Measurements from ENCODE around the gene IGFL4. TPM values are rescaled to one million over a fixed set of nuclear protein-coding genes. Genes with fewer than 3 reads are reported as not detected.

Gene IGFL4
- total RNA-seq, 1 donor from 2014 or later = 3.1 TPM

DNA sequence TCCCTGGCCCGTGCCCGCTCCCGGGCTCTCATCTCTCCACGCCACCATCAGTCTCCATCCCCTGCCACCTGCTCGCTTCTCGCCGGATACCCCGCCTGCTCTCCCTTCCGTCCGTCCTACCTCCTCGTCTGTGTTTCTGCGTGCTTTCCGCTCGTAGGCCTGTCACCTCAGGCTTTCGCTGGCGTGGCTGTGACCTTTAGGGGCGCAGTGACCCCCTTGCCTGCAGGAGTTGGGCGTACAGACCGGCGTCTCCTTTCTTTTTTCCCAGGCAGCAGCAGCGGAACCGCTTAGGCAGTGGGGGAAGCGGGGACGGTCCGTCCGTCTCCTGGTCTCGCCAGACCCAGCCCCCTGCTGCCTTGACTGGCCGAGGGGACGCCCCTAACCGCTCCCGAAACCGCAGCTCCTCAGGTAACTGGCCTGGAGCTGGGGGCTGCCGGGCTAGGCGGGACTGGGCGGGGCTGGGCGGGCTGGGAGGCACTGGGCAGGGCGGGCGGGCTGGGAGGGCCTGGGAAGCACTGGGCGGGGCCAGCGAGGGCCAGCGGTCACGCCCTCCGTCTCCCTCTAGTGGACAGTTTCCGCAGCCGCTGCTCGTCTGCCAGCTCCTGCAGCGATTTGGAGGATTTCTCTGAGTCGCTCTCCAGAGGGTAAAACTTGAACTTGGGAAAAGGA lies 24.2 kb downstream of the IGFL4 start:
- Histone ChIP-seq H3K36me3 (ENCODE audit: control insufficient read depth in 3 of 3, insufficient read depth in 3 of 3, low read length in 3 of 3) (no peaks in the 10 kb centered on the region), H3K27ac (ENCODE audit: low read depth, low read length) (no peak overlapping the region), H3K4me3 (ENCODE audit: low read length in 3 of 3) (peak overlapping the region; percentile 83 to 89 (median 88)), H3K9me3 (ENCODE audit: control insufficient read depth in 3 of 3, low read length in 3 of 3) (no peaks in the 10 kb centered on the region), H3K27me3 (ENCODE audit: control insufficient read depth in 3 of 3, insufficient read depth in 3 of 3, low read length in 3 of 3) (peaks cover 24 to 47% (median 25%) of the 10 kb centered on the region in 3 donors), H3K4me1 (ENCODE audit: control insufficient read depth in 3 of 3, insufficient read depth in 3 of 3, low read length in 3 of 3) (peaks cover 15 to 24% (median 19%) of the 10 kb centered on the region in 3 donors), H3K9ac (ENCODE audit: low read depth in 1 of 3, low read length in 3 of 3) (peak overlapping the region; percentile 10 to 78 (median 60))

DNA sequence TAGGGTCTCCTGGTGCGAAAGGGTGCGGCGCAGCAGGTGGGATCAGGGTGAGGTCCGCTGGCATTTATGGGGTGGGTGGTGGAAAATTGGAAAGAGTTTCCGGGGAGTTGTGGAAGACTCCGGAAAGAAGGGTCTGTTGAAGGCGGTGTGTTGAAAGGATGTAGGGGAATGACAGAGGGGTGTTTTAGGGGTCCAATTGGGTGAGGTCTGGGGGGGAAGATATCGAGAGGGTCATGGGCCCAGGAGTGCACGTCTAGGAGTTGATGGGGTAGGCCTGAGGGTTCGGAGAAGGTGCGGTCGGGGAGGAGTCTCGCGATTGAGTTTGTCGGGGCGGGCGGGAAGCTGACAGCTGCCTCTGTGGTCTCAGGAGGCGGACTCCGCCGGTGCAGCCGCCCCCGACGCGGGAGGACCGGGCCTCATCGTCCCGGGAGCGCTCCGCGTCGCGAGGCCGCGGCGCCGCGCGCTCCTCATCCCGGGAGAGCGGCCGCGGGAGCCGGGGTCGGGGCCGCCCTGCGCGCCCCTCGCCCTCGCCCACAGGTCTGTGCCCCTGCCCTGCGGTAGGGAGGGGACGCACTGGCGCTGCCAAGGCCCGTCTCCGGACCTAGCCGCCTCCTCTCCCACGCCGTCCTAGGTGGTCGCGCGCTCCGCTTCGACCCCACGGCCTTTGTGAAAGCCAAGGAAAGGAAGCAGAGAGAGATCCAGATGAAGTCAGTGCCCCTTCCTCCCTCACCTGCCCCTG lies 24.9 kb downstream of the IGFL4 start:
- H3K27me3 ChIP-seq (ENCODE audit: control insufficient read depth in 3 of 3, insufficient read depth in 3 of 3, low read length in 3 of 3) = peaks cover 18 to 44% (median 22%) of the 10 kb centered on the region in 3 donors
- H3K27ac ChIP-seq (ENCODE audit: low read depth, low read length) = no peak overlapping the region
- H3K36me3 ChIP-seq (ENCODE audit: control insufficient read depth in 3 of 3, insufficient read depth in 3 of 3, low read length in 3 of 3) = no peaks in the 10 kb centered on the region
- peak overlapping the region; percentile 83 to 89 (median 88) for H3K4me3 ChIP-seq (ENCODE audit: low read length in 3 of 3)
- H3K9ac ChIP-seq (ENCODE audit: low read depth in 1 of 3, low read length in 3 of 3) = peak overlapping the region in 2 of 3 donors; percentile 60 to 78
- H3K9me3 ChIP-seq (ENCODE audit: control insufficient read depth in 3 of 3, low read length in 3 of 3) = no peaks in the 10 kb centered on the region
- H3K4me1 ChIP-seq (ENCODE audit: control insufficient read depth in 3 of 3, insufficient read depth in 3 of 3, low read length in 3 of 3) = peaks cover 15 to 24% (median 19%) of the 10 kb centered on the region in 3 donors

DNA sequence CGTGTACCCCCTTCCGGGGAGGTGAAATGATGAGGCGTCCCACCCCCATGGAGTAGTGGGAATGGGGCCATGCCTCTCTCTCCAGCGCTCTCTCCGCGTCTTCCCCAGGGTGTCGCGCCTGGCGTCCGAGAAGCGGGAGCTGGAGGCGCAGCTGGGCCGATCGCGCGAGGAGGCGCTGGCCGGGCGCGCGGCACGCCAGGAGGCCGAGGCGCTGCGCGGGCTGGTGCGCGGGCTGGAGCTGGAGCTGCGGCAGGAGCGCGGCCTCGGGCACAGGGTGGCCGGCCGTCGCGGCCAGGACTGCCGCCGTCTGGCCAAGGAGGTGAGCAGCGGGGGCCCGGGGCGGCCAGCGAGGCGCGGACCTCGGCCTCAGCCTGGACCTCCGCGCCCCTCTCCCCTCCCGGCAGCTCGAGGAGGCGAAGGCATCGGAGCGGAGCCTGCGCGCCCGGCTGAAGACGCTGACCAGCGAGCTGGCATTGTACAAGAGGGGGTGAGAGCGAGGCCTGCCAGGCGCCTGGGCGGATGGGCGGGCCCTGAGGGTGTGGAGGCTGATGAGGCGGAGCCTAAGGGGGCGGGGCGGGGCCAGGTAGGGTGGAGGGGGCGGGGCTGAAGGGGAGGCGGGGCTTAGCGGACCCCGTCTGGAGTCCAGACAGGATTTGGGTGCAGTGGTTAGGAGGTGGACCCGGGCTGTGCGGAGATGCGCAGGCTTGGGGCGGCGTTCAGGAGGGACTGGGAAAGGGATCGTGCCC lies 25.7 kb downstream of the IGFL4 start:
- H3K4me3 ChIP-seq (ENCODE audit: low read length in 3 of 3) = peak overlapping the region in 2 of 3 donors; percentile 35 to 36
- H3K9ac ChIP-seq (ENCODE audit: low read depth in 1 of 3, low read length in 3 of 3) = peak overlapping the region in 1 of 3 donors; percentile 8
- H3K9me3 ChIP-seq (ENCODE audit: control insufficient read depth in 3 of 3, low read length in 3 of 3) = no peaks in the 10 kb centered on the region
- H3K36me3 ChIP-seq (ENCODE audit: control insufficient read depth in 3 of 3, insufficient read depth in 3 of 3, low read length in 3 of 3) = no peaks in the 10 kb centered on the region
- peaks cover 15 to 24% (median 19%) of the 10 kb centered on the region in 3 donors for H3K4me1 ChIP-seq (ENCODE audit: control insufficient read depth in 3 of 3, insufficient read depth in 3 of 3, low read length in 3 of 3)
- H3K27me3 ChIP-seq (ENCODE audit: control insufficient read depth in 3 of 3, insufficient read depth in 3 of 3, low read length in 3 of 3) = peaks cover 18 to 37% (median 22%) of the 10 kb centered on the region in 3 donors
- no peak overlapping the region for H3K27ac ChIP-seq (ENCODE audit: low read depth, low read length)

DNA sequence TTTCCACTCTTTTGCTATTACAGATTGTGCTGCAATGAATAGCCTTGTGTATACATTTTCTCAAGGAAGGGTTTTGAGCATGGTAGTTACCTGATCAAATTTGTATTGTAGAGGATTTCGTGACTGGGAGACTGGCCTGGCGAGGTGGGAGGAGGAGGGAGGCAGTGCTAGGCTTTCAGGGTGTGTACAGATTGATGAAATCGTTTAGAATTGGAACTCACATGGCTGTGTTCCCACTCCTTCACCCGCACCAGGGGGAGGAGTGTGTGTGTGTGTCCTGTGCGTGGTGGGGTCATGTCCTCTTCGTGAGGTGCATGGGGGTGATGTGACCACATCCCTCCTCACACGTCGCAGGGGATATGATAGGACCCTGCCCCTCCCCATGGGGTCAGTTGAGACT lies 26.3 kb downstream of the IGFL4 start:
- H3K9ac ChIP-seq (ENCODE audit: low read depth in 1 of 3, low read length in 3 of 3) = peak overlapping the region in 1 of 3 donors; percentile 8
- no peaks in the 10 kb centered on the region for H3K9me3 ChIP-seq (ENCODE audit: control insufficient read depth in 3 of 3, low read length in 3 of 3)
- H3K4me3 ChIP-seq (ENCODE audit: low read length in 3 of 3) = peak overlapping the region in 2 of 3 donors; percentile 35 to 36
- no peak overlapping the region for H3K27ac ChIP-seq (ENCODE audit: low read depth, low read length)
- H3K27me3 ChIP-seq (ENCODE audit: control insufficient read depth in 3 of 3, insufficient read depth in 3 of 3, low read length in 3 of 3) = peaks cover 18 to 37% (median 22%) of the 10 kb centered on the region in 3 donors
- H3K4me1 ChIP-seq (ENCODE audit: control insufficient read depth in 3 of 3, insufficient read depth in 3 of 3, low read length in 3 of 3) = peaks cover 15 to 24% (median 19%) of the 10 kb centered on the region in 3 donors
- H3K36me3 ChIP-seq (ENCODE audit: control insufficient read depth in 3 of 3, insufficient read depth in 3 of 3, low read length in 3 of 3) = no peaks in the 10 kb centered on the region

DNA sequence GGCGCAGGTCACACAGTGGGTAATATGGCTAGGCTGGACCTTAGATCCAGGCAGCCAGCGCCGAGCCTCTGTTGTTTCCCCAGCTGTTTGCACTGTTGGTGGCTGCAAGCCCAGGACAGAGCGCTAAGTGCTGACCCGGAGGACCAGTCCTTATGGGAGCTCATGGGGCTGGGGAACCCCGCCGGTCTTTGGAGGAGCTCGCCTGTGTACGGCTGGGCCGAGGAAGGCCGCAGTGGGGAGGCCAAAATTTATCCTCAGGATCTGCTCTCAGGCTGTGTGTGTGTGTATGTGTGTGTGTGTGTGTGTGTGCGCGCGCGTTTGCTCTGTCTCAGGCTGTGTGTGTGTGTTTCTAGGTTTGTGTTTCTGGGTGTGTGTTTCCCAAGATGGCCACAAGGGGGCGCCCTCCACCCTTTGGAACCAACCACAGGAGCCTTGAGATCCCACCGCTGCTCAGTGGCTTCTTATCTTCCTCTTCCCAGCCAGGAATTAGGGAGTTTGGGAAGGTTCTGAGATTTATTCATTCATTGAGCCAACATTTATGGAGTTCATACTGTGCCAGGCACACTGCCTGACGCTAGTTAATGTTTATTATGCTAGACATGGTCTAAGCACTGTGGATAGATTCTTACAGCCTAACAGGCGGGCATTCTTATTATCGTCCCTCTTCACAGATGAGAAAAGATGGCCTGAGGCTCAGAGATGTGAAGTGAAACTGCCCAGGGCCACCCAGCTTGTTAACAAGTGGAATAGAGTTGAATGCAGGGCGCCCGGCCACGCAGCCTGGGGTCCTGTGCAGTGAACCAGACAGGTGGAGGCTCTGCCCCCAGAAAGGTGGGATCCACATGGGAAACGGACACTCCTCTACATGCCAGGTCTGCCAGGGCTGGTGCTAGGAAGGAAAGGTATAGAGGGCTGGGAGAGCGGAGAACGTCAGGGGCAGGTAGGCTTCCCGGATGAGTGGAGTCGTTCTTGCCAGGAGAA lies 31.0 kb downstream of the IGFL4 start:
- no peaks in the 10 kb centered on the region for H3K9me3 ChIP-seq (ENCODE audit: control insufficient read depth in 3 of 3, low read length in 3 of 3)
- H3K36me3 ChIP-seq (ENCODE audit: control insufficient read depth in 3 of 3, insufficient read depth in 3 of 3, low read length in 3 of 3) = peaks cover 0 to 3% (median 0%) of the 10 kb centered on the region in 3 donors

DNA sequence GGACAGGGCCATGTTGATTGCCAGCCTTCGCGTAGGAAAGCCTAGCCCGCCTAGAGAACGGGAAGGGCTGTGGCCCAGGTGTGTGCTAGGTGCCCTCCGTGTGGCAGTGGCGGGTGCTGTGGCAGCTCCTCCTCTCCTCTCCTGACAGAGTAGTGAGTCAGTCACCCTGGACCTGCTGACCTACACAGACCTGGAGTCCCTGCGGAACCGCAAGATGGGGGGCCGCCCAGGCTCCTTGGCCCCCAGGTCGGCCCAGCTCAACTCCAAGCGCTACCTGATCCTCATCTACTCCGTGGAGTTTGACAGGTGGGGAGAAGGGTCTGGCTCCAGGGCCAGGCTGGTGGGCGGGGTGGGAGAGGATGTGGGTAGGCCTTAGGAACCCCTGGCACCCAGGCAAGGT lies 34.4 kb downstream of the IGFL4 start:
- H3K4me3 ChIP-seq (ENCODE audit: low read length in 3 of 3) = no peak overlapping the region
- no peaks in the 10 kb centered on the region for H3K9me3 ChIP-seq (ENCODE audit: control insufficient read depth in 3 of 3, low read length in 3 of 3)
- no peak overlapping the region for H3K27ac ChIP-seq (ENCODE audit: low read depth, low read length)
- peaks cover 0 to 10% (median 2%) of the 10 kb centered on the region in 3 donors for H3K36me3 ChIP-seq (ENCODE audit: control insufficient read depth in 3 of 3, insufficient read depth in 3 of 3, low read length in 3 of 3)
- no peaks in the 10 kb centered on the region for H3K4me1 ChIP-seq (ENCODE audit: control insufficient read depth in 3 of 3, insufficient read depth in 3 of 3, low read length in 3 of 3)
- no peak overlapping the region for H3K9ac ChIP-seq (ENCODE audit: low read depth in 1 of 3, low read length in 3 of 3)
- H3K27me3 ChIP-seq (ENCODE audit: control insufficient read depth in 3 of 3, insufficient read depth in 3 of 3, low read length in 3 of 3) = no peaks in the 10 kb centered on the region

More for the DNA sequence above, 31.0 kb downstream of the IGFL4 start:
- H3K27me3 ChIP-seq (ENCODE audit: control insufficient read depth in 3 of 3, insufficient read depth in 3 of 3, low read length in 3 of 3) = peaks cover 8 to 21% (median 12%) of the 10 kb centered on the region in 3 donors
- H3K4me1 ChIP-seq (ENCODE audit: control insufficient read depth in 3 of 3, insufficient read depth in 3 of 3, low read length in 3 of 3) = peaks cover 3 to 5% (median 4%) of the 10 kb centered on the region in 3 donors
- no peak overlapping the region for H3K27ac ChIP-seq (ENCODE audit: low read depth, low read length)
- no peak overlapping the region for H3K4me3 ChIP-seq (ENCODE audit: low read length in 3 of 3)
- no peak overlapping the region for H3K9ac ChIP-seq (ENCODE audit: low read depth in 1 of 3, low read length in 3 of 3)

DNA sequence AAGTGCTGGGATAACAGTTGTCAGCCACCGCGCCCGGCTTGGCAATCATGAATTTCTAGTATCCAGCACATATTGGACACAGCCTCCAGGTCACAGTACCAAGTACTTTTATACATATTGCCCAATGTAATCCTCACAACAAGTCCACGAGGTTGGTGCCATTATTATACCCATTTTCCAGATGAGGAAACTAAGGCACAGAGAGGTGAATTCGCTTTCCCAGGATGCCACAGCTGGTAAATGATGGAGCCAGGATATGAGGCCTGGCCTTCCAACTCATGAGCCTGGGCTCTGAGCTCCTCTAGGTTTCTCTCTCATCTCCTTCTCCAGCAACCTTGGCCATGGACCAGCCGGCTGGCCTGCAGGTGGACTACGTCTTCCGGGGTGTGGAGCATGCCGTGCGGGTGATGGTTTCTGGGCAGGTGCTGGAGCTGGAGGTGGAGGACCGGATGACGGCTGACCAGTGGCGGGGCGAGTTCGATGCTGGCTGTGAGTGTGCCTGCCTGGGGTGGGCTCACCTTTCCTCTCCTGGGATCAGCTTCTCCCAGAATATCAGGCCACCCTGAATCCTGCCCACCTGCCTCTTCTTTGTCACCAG lies 38.0 kb downstream of the IGFL4 start:
- Histone ChIP-seq H3K36me3 (ENCODE audit: control insufficient read depth in 3 of 3, insufficient read depth in 3 of 3, low read length in 3 of 3) (peaks cover 0 to 7% (median 2%) of the 10 kb centered on the region in 3 donors), H3K4me1 (ENCODE audit: control insufficient read depth in 3 of 3, insufficient read depth in 3 of 3, low read length in 3 of 3) (peaks cover 0 to 6% (median 4%) of the 10 kb centered on the region in 3 donors), H3K9ac (ENCODE audit: low read depth in 1 of 3, low read length in 3 of 3) (no peak overlapping the region), H3K27ac (ENCODE audit: low read depth, low read length) (no peak overlapping the region), H3K9me3 (ENCODE audit: control insufficient read depth in 3 of 3, low read length in 3 of 3) (no peaks in the 10 kb centered on the region), H3K27me3 (ENCODE audit: control insufficient read depth in 3 of 3, insufficient read depth in 3 of 3, low read length in 3 of 3) (peaks cover 18 to 26% (median 19%) of the 10 kb centered on the region in 3 donors), H3K4me3 (ENCODE audit: low read length in 3 of 3) (no peak overlapping the region)

DNA sequence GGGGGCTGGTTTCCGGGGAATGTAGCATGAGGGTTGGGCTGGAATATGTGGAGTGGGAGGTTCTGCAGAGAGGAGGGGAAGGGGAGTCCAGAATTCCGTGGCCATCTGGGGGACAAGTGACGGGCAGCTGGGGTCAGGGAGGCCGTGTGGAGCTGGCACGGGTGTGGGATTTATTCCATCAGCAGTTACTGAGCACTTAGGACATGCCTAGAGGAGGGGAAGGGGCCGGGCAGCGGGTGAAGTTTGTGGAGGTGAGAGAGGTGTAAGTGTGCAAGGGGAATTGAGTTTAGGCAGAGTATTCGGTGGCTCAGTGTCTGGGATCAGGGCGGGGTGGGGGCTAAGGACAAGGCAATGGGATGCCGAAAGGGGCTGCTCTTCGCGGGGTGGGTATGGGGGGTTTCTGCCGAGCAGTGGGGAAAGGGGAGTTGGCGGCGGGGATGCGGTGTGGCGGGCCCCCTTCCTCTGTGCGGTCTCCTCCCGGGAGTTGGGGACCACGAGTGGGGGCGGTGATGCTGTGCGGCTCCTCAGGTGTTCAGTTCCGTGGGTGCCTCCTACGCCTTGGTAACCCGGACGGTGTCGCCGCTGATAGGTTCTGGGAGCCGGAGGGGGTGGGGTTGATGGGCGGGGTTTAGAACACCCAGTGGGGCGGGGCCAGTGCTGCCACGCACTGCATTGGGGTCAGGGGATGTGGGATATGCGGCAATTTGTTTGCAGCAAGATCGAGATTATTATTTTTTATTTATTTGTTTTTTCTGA lies 40.1 kb downstream of the IGFL4 start:
- H3K4me3 ChIP-seq (ENCODE audit: low read length in 3 of 3) = no peak overlapping the region

More for the DNA sequence above, 40.1 kb downstream of the IGFL4 start:
- H3K9me3 ChIP-seq (ENCODE audit: control insufficient read depth in 3 of 3, low read length in 3 of 3) = no peaks in the 10 kb centered on the region
- H3K27ac ChIP-seq (ENCODE audit: low read depth, low read length) = no peak overlapping the region
- peaks cover 7 to 15% (median 9%) of the 10 kb centered on the region in 3 donors for H3K36me3 ChIP-seq (ENCODE audit: control insufficient read depth in 3 of 3, insufficient read depth in 3 of 3, low read length in 3 of 3)
- H3K9ac ChIP-seq (ENCODE audit: low read depth in 1 of 3, low read length in 3 of 3) = no peak overlapping the region
- peaks cover 6 to 11% (median 10%) of the 10 kb centered on the region in 3 donors for H3K4me1 ChIP-seq (ENCODE audit: control insufficient read depth in 3 of 3, insufficient read depth in 3 of 3, low read length in 3 of 3)
- peaks cover 18 to 26% (median 19%) of the 10 kb centered on the region in 3 donors for H3K27me3 ChIP-seq (ENCODE audit: control insufficient read depth in 3 of 3, insufficient read depth in 3 of 3, low read length in 3 of 3)
